COLO668 (cell line): ENCODE results near the gene TSC22D4.
"Not testable (repeated sequence)": the region's sequence is repeated elsewhere in the genome, so short reads cannot be mapped to it uniquely, and the experiment has no call there.

Experiments used
- DNase-seq: peaks from one replicate; lab custom pipeline; 2025; ENCODE audit not compliant: unreplicated experiment; lab: John Stamatoyannopoulos, UW

The TSC22D4 gene

DNA sequence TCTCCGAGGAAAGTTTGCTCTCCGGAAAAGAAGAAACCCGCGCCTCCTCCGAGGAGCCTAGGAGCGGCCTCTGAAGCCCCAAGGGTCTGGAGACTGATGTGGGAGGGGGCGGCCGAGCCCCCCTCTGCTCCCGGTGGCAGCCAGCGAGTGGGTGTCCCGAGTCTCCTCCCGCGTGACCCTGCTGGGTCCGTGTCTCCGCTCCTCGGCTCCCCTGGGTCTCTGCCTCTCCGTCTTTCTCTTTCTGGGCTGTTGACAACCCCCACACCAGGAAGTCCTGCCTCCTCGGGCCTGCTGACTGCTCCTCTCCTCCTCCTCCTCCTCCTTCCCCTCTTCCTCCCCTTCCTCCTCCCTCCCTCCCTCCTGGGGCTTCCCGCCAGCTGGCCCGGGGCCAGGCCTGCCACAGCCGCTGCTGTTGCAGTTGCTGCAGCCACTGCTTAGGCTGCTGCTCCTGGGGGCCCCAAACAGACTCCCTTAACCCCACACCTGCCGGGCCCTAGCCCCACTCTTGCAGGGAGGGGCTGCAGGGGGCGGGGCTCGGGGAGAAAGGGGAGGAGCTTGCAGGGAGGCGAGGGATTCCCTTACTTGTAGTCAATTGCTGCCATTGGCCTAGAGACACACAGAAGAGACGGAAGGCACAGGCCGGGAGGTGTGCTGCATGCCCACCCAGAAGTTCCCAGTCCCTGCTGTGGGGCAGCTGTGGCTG lies at the start of gene TSC22D4:
Gene TSC22D4 (minus strand): TSS at position 257 of the 703 bp plus-strand sequence. CDS start 1,176 bp downstream, outside the sequence.
- DNase-seq, result peak; percentile 83

DNA sequence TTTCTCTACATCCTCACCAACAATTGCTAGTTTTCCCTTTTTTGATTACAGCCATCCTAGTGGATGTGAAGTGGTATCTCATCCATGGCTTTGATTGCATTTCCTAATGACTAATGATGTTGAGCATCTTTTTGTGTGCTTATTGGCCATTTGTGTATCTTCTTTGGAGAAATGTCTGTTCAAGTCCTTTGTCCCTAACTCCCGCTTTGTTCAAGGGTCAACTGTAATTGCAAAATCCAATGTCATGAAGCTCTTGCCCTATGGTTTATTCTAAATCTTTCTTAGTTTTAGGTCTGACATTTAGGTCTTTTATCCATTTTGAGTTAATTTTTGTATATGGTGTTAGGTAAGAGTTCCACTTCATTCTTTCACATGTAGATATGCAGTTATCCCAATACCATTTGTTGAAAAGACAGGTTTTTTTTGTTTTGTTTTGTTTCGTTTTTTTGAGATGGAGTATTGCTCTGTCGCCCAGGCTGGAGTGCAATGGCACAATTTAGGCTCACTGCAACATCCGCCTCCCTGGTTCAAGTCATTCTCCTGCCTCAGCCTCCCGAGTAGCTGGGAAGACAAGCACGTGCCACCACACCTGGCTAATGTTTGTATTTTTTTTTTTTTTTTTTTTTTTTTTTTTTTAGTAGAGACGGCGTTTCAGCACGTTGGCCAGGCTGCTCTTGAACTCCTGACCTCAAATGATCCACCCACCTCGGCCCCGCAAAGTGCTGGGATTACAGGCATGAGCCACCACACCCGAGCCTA lies 49.3 kb upstream of the TSC22D4 start:
- DNase-seq, result not testable (repeated sequence)

DNA sequence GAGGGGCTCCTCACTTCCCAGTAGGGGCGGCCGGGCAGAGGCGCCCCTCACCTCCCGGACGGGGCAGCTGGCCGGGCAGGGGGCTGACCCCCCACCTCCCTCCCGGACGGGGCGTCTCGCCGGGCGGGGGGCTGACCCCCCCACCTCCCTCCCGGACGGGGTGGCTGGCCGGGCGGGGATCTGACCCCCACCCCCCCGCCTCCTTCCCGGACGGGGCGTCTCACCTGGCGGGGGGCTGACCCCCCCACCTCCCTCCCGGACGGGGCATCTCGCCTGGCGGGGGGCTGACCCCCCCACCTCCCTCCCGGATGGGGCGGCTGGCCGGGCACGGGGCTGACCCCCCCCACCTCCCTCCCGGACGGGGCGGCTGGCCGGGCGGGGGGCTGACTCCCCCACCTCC lies 44.2 kb upstream of the TSC22D4 start:
- not testable (repeated sequence) for DNase-seq

- DNase-seq, result not testable (repeated sequence)
Measured at GRCh38 chr7:100521909-100522593, 43.0 kb upstream of the TSC22D4 start.

- DNase-seq, result no peak
Measured at GRCh38 chr7:100521076-100521475, 42.1 kb upstream of the TSC22D4 start.

DNA sequence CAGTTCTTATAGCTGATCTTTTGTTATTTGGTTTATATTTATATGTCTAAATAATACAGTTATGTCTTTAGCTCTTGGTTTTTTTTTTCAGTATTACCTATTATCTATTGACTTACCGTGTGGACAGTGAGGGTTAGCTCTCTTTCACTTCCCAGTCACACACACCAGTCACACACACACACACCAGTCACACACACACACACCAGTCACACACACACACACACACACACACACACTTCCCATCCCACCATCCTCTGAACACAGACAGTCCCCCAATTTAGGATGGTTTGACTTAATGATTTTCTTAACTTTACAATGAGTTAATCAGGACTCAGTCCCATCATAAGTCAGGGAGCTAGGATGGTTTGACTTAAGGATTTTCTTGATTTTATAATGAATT lies 41.1 kb upstream of the TSC22D4 start:
- DNase-seq, result no peak

DNA sequence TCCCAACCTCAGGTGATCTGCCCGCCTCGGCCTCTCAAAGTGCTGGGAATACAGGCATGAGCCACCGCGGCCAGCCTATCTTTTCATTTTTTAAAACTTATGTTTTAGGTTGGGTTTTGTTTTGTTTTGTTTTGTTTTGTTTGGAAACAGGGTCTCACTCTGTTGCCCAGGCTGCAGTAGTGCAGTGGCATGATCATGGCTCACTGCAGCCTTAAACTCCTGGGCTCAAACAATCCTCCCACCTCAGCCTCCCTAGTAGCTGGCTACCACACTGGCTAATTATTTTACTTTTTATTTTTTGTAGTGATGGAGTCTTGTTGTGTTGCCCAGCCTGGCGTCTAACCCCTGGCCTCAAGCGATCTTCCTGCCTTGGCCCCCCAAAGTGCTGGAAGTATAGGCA lies 40.6 kb upstream of the TSC22D4 start:
- DNase-seq, result no peak

DNA sequence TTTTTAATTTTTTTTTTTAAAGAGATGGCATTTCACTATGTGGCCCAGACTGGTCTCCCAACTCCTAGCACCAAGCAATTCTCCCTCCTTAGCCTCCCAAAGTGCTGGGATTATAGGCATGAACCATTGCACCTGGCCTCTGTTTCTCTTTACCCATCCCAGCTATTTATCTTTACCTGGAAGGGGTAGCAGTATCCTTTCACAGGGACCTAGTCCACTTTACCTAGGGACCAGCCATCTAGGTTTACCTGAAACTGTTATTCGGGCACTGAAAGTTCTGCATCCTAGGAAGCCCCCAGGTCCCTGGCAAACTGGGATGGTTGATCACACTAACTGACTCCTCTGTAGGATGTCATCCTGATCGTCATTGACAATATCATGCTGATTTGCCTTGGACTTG lies 38.3 kb upstream of the TSC22D4 start:
- DNase-seq, result no peak

- DNase-seq, result no peak
Measured at GRCh38 chr7:100516135-100516812, 37.3 kb upstream of the TSC22D4 start.

- DNase-seq, result no peak
Measured at GRCh38 chr7:100515072-100515532, 36.1 kb upstream of the TSC22D4 start.

DNA sequence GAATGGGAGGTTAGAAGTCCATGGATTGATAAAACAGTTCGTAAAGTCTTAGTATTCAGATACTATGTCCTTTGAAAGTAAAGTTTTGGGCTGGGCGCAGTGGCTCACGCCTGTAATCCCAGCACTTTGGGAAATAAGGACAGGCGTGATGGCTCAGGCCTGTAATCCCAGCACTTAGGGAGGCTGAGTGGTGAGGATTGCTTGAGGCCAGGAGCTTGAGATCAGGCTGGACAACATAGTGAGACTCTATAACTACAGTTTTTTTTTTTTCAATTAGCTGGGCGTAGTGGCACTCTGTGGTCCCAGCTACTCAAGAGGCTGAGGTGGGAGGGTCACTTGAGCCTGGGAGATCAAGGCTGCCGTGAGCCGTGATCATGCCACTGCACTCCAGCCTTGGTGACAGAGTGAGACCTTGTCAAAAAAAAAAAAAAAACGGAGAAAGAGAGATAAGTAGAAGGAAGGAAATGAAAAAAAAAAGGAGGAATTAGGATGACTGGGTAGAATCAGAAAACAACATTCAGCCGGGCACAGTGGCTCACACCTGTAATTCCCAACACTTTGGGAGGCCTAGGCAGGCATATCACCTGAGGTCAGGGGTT lies 34.3 kb upstream of the TSC22D4 start:
- no peak for DNase-seq

- no peak for DNase-seq
Measured at GRCh38 chr7:100510437-100511239, 31.6 kb upstream of the TSC22D4 start.

GRCh38 chr7:100509231-100509630 lies 30.2 kb upstream of the TSC22D4 start:
- DNase-seq, result no peak

- DNase-seq, result no peak
Measured at GRCh38 chr7:100506356-100506923, 27.4 kb upstream of the TSC22D4 start.

GRCh38 chr7:100504887-100505611 lies 26.0 kb upstream of the TSC22D4 start:
- DNase-seq, result no peak

DNA sequence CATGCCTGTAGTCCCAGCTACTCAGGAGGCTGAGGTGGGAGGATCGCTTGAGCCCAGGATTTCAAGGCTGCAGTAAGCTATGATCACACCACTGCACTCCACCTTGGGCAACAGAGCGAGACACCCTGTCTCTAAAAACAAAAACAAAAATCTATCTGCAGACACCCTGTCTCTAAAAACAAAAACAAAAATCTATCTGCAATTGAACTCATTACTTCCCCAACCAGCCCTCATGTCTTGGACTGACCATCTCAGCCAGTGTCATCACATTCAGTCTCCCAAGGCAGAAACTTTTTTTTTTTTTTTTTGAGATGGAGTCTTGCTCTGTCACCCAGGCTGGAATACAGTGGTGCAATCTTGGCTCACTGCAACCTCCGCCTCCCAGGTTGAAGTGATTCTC lies 25.0 kb upstream of the TSC22D4 start:
- DNase-seq, result not testable (repeated sequence)

DNA sequence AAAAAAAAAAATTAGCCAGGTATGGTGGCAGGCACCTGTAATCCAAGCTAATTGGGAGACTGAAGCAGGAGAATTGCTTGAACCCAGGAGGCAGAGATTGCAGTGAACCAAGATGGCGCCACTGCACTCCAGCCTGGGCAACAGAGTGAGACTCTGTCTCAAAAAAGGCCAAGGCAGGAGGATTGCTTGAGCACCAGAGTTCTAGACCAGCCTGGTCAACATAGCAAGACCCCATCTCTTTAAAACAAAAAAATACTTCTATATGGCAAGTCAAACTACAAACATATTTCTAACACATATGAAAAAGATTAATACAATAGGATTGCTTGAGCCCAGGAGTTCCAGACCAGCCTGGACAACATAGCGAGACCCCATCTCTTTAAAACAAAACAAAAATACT lies 21.7 kb upstream of the TSC22D4 start:
- DNase-seq, result not testable (repeated sequence)

GRCh38 chr7:100496509-100496908 lies 17.5 kb upstream of the TSC22D4 start:
- DNase-seq, result no peak
